NCI-H82 treated with DMSO at 0.1 percent for 48 hours (cell line): Measurements from ENCODE around the gene STARD6.
"Not testable (repeated sequence)": the region's sequence is repeated elsewhere in the genome, so short reads cannot be mapped to it uniquely, and the experiment has no call there.

ENCODE experiments used
- DNase-seq: peaks from one replicate; lab custom pipeline; 2025; ENCODE audit not compliant: unreplicated experiment; lab: John Stamatoyannopoulos, UW

STARD6 gene

DNA sequence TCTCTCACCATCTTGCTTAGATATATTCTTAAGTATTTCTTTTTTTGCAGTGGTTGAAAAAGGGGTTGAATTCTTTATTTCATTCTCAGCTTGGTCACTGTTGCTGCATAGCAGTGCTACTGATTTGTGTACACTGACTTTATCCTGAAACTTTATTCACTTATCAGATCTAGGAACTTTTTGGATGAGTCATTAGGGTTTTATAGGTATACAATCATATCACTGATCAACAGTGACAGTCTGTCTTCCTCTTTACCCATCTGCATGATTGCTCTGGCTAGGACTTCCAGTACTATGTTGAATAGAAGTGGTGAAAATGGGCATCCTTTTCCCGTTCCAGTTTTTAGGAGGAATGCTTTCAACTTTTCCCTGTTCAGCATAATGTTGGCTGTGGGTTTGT is 6.5 kb downstream of the STARD6 start:
- DNase-seq = no peak

DNA sequence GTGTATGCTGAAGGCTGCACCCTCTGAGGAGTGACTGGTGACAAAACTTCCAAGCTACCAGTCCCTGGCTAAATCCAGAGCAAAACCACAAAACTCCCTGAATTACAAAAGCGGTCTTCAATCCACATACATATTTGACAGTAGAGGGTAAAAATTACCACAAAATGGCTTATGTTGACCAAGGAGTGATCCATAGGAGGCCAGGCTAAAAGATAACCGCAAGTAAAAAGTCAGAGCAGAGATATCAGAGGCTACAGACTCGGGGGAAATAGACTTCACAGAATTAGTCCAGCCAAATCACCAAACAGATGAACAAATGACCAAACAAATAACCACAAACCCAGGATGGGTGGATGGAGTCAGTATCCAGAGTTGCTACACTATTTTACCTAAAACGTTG is 19.4 kb downstream of the STARD6 start:
- DNase-seq = no peak

DNA sequence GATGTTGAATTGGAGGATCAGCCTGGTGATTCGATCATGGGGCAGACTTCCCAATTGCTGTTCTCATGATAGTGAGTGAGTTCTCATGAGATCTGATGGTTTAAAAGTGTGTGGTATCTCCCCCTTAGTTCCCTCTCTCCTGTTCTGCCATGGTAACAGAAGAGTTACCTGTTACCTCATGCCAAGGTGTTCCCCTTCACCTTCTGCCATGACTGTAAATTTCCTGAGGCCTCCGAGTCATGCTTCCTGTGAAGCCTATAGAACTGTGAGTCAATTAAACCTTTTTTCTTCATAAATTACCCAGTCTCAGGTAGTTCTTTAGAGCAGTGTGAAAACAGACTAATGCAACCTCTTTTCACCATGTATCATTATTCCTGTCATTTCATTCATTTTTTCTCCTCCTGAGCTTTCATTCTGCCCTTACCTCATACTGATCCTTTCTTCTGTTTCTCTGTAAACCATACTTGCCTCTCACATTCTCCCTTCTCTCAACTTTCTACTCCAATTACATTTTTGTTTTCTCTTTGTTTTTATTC is 22.0 kb downstream of the STARD6 start:
- DNase-seq = no peak

- no peak for DNase-seq
Measured at GRCh38 chr18:54330768-54331548, 26.7 kb downstream of the STARD6 start.

DNA sequence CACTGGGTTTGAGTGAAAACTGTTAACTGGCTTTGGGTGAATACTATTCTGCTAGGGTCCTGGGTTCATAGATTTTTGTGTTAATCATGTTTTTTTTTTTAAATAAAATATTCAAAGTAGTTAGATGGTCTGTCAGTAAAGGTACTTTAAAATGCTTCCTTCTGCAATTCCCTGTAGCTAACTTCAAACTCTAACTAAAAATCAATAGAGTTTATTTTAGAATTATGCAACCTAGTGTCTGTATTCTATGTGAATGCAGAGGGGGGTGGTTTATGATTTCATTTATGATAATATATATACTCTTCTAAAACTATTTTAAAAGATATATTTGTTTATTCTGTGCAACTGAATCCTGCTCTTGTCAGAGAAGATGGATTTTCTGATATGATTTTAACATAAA is 27.9 kb downstream of the STARD6 start:
- DNase-seq = no peak

GRCh38 chr18:54327818-54328217 is 29.8 kb downstream of the STARD6 start:
- no peak for DNase-seq

DNA sequence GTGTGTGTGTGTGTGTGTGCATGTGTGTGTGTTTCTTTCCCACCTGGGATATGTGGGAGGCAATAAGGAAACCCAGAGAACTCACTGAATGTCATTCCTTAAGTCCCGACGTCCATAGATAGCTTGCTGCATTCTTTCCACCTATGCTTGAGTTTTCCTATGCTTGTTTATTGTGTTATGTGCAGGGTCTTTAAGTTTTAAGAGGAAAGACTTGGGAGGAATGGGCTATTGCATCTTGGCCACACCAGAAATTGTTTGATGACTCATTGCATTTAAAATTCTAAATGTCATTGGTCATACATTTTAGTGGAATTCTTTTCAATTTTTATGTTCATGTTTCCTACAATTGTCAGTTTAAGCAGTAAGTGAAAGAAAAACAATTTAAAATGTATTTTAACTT is 33.7 kb downstream of the STARD6 start:
- no peak for DNase-seq

- no peak for DNase-seq
Measured at GRCh38 chr18:54323561-54323960, 34.1 kb downstream of the STARD6 start.

- no peak for DNase-seq
Measured at GRCh38 chr18:54316071-54316820, 41.4 kb downstream of the STARD6 start.

DNA sequence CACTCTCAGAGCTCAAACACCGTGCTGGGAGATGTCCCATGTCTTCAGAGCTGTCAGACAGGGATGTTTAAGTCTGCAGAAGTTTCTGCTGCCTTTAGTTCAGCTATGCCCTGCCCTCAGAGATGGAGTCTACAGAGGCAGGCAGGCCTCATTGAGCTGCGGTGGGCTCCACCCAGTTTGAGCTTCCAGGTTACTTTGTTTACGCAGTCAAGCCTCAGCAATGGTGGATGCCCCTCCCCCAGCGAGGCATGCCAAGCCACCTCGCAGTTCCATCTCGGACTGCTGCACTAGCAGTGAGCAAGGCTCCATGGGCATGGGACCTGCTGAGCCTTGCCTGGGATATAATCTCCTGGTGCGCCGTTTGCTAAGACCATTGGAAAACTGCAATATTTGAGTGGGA is 48.1 kb downstream of the STARD6 start:
- not testable (repeated sequence) for DNase-seq

GRCh38 chr18:54303408-54303807 is 54.2 kb downstream of the STARD6 start:
- DNase-seq = no peak

GRCh38 chr18:54298991-54299390 is 58.7 kb downstream of the STARD6 start:
- DNase-seq = not testable (repeated sequence)

GRCh38 chr18:54296062-54296461 is 61.6 kb downstream of the STARD6 start:
- DNase-seq = no peak

GRCh38 chr18:54294274-54294673 is 63.4 kb downstream of the STARD6 start:
- no peak for DNase-seq

- no peak for DNase-seq
Measured at GRCh38 chr18:54284981-54285785, 72.5 kb downstream of the STARD6 start.

GRCh38 chr18:54284535-54284934 is 73.1 kb downstream of the STARD6 start:
- no peak for DNase-seq

- peak; percentile 46 for DNase-seq
Measured at GRCh38 chr18:54280220-54280569, 77.5 kb downstream of the STARD6 start.

- no peak for DNase-seq
Measured at GRCh38 chr18:54279477-54280219, 78.0 kb downstream of the STARD6 start.

GRCh38 chr18:54278615-54279014 is 79.0 kb downstream of the STARD6 start:
- no peak for DNase-seq

GRCh38 chr18:54277899-54278298 is 79.8 kb downstream of the STARD6 start:
- DNase-seq = no peak
